HepG2 (cell line): Measurements from ENCODE around the gene TACC3. TPM values are rescaled to one million over a fixed set of nuclear protein-coding genes. Genes with fewer than 3 reads are reported as not detected.

ENCODE experiments used
- ATF3 ChIP-seq: sonication (generic); formaldehyde crosslinking; IDR thresholded peaks from 2 replicates; pipeline ENCODE4 v1.4.0; 2020; ENCODE audit warnings: missing genetic modification reagents
- ATF7-NPFF ChIP-seq: sonication (generic); formaldehyde crosslinking; IDR thresholded peaks from 2 replicates; pipeline ENCODE4 v1.8.1; 2023; ENCODE audit warnings: mild to moderate bottlenecking, low read depth, missing genetic modification reagents, moderate library complexity
- CREB3 ChIP-seq: sonication (generic); formaldehyde crosslinking; IDR thresholded peaks from 2 replicates; pipeline ENCODE4 v1.5.0; 2020; ENCODE audit warnings: missing genetic modification reagents
- FOXP1 ChIP-seq, 2 experiments: fragments of 450-650 bp in 1 of 2; IDR thresholded peaks; 2 replicates each; pipeline ENCODE4 v1.6.1; 2017 to 2018; ENCODE audit warnings: antibody characterized with exemption in 1 of 2
- GMEB1 ChIP-seq: sonication (generic); formaldehyde crosslinking; IDR thresholded peaks from 2 replicates; pipeline ENCODE4 v1.5.1; 2020; ENCODE audit warnings: missing genetic modification reagents, mild to moderate bottlenecking, borderline replicate concordance
- HDAC1 ChIP-seq: sonication (generic); formaldehyde crosslinking; IDR thresholded peaks from 2 replicates; pipeline ENCODE4 v1.5.1; 2020; ENCODE audit warnings: mild to moderate bottlenecking, missing genetic modification reagents
- NFIC ChIP-seq: IDR thresholded peaks from 2 replicates; pipeline ENCODE4 v1.6.1; 2012; ENCODE audit warnings: mild to moderate bottlenecking, low read length, inconsistent platforms
- RFX5 ChIP-seq: IDR thresholded peaks from 2 replicates; pipeline ENCODE4 v1.6.1; 2011; ENCODE audit warnings: low read depth, low read length, improper control_type of control experiment
- SOX5 ChIP-seq: IDR thresholded peaks from 2 replicates; pipeline ENCODE4 v1.6.1; 2016; ENCODE audit warnings: borderline replicate concordance
- SP5 ChIP-seq: IDR thresholded peaks from 2 replicates; pipeline ENCODE4 v1.6.1; 2016; ENCODE audit warnings: low read depth, borderline replicate concordance
- TBX2 ChIP-seq: sonication (generic); formaldehyde crosslinking; IDR thresholded peaks from 2 replicates; pipeline ENCODE4 v1.5.0; 2020; ENCODE audit warnings: missing genetic modification reagents, mild to moderate bottlenecking, borderline replicate concordance
- XRCC5 ChIP-seq: fragments of 200-400 bp; formaldehyde crosslinking; optimal IDR thresholded peaks from 2 replicates; pipeline ENCODE3; 2017; ENCODE audit warnings: mild to moderate bottlenecking, low read length
- ZBED4 ChIP-seq: sonication (generic); formaldehyde crosslinking; IDR thresholded peaks from 2 replicates; pipeline ENCODE4 v1.4.0; 2020; ENCODE audit warnings: missing genetic modification reagents, borderline replicate concordance
- ZFP91 ChIP-seq: sonication (generic); formaldehyde crosslinking; IDR thresholded peaks from 2 replicates; pipeline ENCODE4 v1.9.0; 2022; ENCODE audit warnings: missing genetic modification reagents, mild to moderate bottlenecking, borderline replicate concordance
- ZMYM2 ChIP-seq: sonication (generic); formaldehyde crosslinking; IDR thresholded peaks from 2 replicates; pipeline ENCODE4 v1.8.0; 2022; ENCODE audit warnings: mild to moderate bottlenecking, missing genetic modification reagents
- ZNF563 ChIP-seq: sonication (generic); formaldehyde crosslinking; IDR thresholded peaks from 2 replicates; pipeline ENCODE4 v1.8.0; 2022; ENCODE audit warnings: mild to moderate bottlenecking, moderate library complexity, missing genetic modification reagents
- ZNF589 ChIP-seq: sonication (generic); formaldehyde crosslinking; conservative IDR thresholded peaks from 2 replicates; pipeline ENCODE4 v1.8.0; 2022; ENCODE audit warnings: mild to moderate bottlenecking, moderate library complexity, missing genetic modification reagents
- polyA plus RNA-seq, 8 experiments: library from polyadenylated mRNA; depleted of rRNA in 3 of 8; stranded (reverse) in 7 of 8; unstranded in 1 of 8; fragments of >200 nt; fragmentation: Illumina TruSeq in 4 of 8; extraction: Trizol in 4 of 8; gene quantifications; 2 replicates each; pipeline versions ENCODE4 v1.2.1 to v1.2.3, GENCODE V29; 2011 to 2016; ENCODE audit warnings: low read depth in 4 of 8, missing spikeins in 1 of 8, mixed read lengths in 1 of 8; ENCODE audit not compliant: insufficient read depth in 1 of 8
- total RNA-seq, 5 experiments: library from RNA; depleted of rRNA; stranded (reverse); fragments of >200 nt; fragmentation: Illumina TruSeq; extraction: Trizol; gene quantifications; 2 replicates each; pipeline ENCODE4 v1.2.3, GENCODE V29; 2016; ENCODE audit warnings: low read depth in 1 of 5

TACC3 gene
- total and polyA plus RNA-seq, 2 of the 13 experiments (the other 11 are each of a cell fraction or from before 2014, with no cell fraction given): 20.3 to 21.2 TPM

GRCh38 chr4:1746265-1746691, 25.0 kb downstream of the TACC3 start (continued):
- TF ChIP-seq ZNF563 (CRISPR knock-in tag) (0 out of 2 replicates have a peak, but pooled peaks have one; percentile 28), ZFP91 (CRISPR knock-in tag) (peak; percentile 52; the same call in 1 of the 2 replicates), RFX5 (no peak), ZBED4 (CRISPR knock-in tag) (peak; percentile 78; the same call in 1 of the 2 replicates), SP5 (CRISPR knock-in tag) (peak; percentile 90), ATF3 (no peak), HDAC1 (peak; percentile 75), XRCC5 (peak; percentile 98), NFIC (no peak), ZNF589 (CRISPR knock-in tag) (no peak), ZMYM2 (CRISPR knock-in tag) (0 out of 2 replicates have a peak, but pooled peaks have one; percentile 15), FOXP1 (IDR thresholded peaks at IDR 0.05) (no peak), FOXP1 (CRISPR knock-in tag; IDR thresholded peaks at IDR 0.05) (0 out of 2 replicates have a peak, but pooled peaks have one; percentile 18), CREB3 (CRISPR knock-in tag) (no peak), ATF7-NPFF (no peak), SOX5 (CRISPR knock-in tag) (peak; percentile 45), GMEB1 (peak; percentile 18; the same call in 1 of the 2 replicates), TBX2 (CRISPR knock-in tag) (peak; percentile 58; the same call in 1 of the 2 replicates)
